IPS-18c (cell line): ENCODE results near the gene CCNY.
"Not testable (repeated sequence)": the region's sequence is repeated elsewhere in the genome, so short reads cannot be mapped to it uniquely, and the experiment has no call there.

ENCODE experiments used
- H3K4me3 ChIP-seq: 2 replicates; pipeline ENCODE4 v1.7.0; 2013; ENCODE audit warnings: low read depth, mild to moderate bottlenecking, low read length, moderate library complexity; ENCODE audit not compliant: insufficient read depth
- H3K9me3 ChIP-seq: one replicate; pipeline ENCODE4 v1.6.1; 2013; ENCODE audit warnings: mild to moderate bottlenecking, low read length, moderate library complexity; ENCODE audit not compliant: control insufficient read depth, insufficient read depth

CCNY gene

DNA sequence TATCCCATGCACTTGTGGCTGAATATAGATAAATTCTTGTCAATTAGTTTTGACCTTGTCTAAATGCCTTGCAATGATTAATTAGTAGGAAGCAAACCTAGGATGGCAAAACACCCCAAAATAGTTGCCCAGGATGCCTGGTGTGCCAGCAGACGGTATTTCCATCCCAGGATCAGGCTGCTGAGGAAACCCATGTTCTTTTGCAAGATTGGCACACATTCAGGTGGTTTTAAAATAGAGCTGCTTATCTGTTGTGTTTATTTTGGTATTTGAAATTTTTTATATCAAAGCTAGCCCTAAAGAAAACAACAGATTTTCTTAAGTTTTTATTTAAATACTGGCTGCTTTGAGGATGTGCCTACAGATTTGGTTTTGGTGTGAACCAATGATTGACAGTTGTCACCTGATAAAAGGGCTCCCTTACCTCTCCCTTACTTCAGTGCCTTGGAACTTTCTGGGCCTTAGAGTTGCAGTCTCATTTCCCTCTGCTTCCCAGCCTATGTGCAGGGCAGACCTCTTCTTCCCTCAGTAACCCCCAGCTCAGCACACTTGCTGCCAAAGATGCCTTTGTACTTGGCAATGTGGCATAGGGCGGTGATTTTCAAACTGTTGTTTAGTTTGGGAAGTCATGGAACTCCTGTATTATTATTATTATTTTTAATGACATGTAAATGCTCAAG, 54.0 kb downstream of the CCNY start:
- Histone ChIP-seq H3K4me3 (no peak overlapping the region), H3K9me3 (peaks cover 2% of the 10 kb centered on the region)

DNA sequence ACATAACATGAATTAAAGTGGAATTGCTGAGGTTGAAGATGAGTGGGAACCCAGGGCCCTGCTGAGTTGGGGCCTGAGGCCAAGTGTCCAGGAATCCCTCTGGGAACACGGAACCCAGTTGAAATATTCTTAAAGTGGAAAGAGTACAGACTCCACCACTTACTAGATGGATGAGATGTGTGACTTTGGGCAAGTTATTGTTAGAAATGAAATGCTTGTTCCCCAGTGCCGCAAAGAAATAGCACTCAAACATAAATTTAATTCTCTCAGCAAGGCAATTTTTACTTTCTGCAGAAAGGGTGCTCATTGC, 54.5 kb downstream of the CCNY start:
- peaks cover 2% of the 10 kb centered on the region for H3K9me3 ChIP-seq
- H3K4me3 ChIP-seq: no peak overlapping the region

DNA sequence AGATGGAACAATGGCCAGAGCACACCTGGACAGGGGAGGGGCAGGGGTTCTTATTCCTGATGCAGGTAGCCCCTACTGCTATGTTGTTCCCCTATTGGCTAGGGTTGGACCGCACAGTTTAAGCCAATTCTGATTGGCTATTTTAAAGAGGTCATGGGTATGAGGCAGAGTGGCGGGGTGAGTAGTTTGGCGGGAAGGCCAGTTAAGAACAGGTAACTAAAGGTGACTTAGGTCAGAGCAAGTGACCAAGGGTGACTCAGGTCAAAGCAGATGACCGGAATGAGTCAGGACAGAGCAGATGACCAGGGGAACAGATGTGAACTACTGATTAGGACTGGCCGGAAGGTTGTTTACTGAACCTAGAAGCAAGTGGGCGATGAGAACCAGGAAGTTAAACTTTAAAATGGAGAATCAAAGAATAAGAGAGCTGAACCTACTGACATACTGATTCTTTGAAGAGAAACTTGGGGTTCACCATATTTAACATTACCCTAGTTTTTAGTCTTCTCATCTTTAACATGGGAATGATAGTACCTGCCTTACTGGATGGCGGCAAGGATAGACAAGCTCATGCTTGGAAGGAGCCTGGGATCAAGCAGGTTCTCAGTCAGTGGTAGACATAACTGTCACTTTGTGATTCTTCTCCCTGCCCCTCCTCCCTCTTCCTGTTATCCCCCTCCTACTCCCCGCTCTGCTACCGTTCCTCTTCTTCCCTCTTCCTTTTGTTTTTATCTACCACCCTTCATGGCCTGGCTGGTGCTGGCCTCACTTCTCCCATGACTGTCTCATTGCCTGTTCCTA, 55.0 kb downstream of the CCNY start:
- H3K4me3 ChIP-seq: no peak overlapping the region
- H3K9me3 ChIP-seq: peaks cover 2% of the 10 kb centered on the region

DNA sequence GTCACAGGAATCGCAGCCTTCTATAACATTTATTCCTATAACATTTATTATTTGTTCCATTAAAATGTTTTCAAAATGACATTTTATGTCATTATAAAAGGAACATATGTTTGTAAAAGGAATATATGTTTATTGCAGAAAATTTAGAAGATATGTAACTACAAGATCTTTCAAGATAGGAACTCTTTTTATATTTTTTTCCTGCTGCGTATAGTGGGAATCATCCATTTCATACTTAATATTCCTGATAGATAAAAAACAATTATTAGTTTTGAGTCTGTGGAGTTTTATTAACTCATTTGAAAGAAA, 55.6 kb downstream of the CCNY start:
- peaks cover 2% of the 10 kb centered on the region for H3K9me3 ChIP-seq
- H3K4me3 ChIP-seq: no peak overlapping the region

DNA sequence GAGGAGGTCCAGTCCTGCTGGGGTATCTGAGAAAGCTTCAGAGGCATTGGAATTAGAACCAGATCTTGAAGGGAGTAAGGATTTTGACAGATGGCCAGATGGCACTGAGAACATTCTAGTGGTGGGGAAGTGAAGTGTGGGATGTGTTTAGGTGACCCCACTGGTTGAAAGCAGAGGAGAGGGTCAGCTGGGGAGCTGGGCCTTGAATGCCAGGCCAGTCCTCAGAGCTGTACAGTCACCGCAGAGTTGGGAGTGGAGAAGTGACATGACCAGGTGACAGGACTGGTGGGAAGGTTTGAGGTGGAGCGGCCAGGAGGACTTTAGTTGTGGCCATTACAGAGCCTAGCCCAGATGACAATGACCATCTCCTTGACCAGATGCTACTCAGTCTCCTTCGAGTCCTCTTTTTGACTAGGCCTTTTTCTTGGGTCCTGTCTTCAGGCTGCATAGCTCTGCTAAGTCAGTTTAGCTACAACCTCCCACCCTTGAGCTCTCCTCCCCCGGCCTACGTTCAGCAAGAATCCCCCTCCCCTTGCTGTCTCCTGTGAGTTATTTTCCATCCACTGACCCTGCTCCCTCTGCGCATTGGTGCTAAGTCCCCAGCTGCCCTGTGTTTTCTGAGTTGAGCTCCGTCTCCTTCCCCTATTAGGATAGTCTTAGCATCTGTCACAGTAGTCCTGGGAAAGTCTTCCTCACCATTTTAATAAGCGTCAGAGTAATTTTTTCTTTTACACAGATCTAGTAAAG, 56.3 kb downstream of the CCNY start:
- Histone ChIP-seq H3K9me3 (peaks cover 2% of the 10 kb centered on the region), H3K4me3 (no peak overlapping the region)

DNA sequence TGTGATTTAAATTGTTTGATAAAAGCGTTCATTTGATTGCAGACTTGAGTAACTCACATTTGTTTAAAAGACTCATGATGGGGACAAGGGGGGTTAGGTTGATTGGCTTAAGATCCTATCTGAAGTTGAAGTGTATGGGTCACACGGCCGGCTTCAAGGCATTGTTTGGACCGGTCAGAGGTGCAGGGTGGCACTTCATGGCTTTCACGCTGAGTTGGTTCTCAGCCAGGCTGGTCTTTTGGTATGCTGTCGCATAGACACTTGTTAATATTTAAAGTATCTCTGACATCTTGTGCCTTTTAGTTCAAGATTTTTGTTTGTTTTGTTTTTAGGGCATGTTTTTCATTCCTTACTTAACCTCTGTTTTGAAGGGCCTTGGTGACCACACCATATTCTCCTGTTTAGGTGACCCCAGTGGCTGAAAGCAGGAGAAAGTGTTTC, 58.1 kb downstream of the CCNY start:
- Histone ChIP-seq H3K4me3 (no peak overlapping the region), H3K9me3 (no peaks in the 10 kb centered on the region)

DNA sequence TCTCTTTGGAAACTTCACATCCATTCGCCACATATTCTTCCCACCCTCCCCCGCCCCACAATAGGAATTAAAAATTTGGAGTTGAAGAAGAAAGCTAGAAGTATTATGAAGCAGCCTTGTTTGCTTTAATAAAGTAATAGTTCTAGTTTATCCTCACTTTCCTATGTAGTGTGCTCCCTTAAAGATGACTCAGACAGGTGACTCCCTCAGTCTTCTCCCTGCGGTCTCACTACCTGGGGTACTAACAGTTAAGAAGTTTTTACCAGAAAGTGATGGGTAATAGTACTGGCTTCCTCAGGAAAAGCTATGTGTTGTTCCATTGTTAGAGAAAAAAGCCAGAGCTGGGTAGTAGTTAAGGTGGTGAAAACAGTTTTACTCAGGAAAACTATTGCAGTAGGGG, 58.6 kb downstream of the CCNY start:
- H3K9me3 ChIP-seq: no peaks in the 10 kb centered on the region
- no peak overlapping the region for H3K4me3 ChIP-seq

DNA sequence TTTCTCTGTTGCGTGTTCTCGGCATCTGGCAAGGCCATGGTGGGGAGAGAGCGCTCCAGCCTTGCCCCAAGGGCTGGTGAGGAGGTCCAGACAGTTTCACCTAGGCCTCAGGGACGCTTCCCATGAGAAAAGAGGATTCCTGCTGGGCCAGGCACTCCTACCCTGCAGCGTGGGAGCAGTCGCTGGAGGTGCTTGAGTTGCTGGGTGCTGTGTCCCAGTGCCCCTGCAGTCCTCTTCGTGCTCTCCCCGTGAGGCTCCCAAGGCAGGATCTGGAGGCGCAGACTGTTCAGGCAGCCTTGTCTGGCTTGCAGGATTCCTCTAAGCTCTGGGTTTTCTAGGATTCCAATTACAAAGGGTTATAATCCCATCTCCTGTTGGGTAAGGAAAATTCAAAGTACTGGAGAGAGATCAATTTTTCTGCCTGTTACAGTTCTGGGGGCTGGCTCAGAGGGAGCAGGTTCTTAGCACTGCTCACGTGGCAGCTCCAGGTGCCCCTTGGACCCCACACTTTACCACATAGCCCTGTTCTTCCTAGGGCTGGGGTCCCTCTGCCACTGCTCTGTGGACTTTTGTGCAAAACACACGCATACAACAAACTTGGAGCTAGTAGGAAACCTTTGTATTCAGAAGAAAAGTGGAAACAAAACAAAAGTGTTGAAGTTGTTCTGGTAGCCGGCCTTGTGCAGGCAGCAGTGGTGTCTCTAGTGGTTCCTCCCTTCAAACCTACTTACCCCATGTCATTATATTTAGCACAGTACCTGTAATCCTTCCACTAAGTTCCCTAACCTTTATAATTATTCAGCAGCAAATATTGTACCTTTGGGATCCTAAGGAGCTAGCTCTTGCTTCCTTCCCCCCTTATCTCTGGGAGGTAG, 60.5 kb downstream of the CCNY start:
- Histone ChIP-seq H3K4me3 (no peak overlapping the region), H3K9me3 (no peaks in the 10 kb centered on the region)

DNA sequence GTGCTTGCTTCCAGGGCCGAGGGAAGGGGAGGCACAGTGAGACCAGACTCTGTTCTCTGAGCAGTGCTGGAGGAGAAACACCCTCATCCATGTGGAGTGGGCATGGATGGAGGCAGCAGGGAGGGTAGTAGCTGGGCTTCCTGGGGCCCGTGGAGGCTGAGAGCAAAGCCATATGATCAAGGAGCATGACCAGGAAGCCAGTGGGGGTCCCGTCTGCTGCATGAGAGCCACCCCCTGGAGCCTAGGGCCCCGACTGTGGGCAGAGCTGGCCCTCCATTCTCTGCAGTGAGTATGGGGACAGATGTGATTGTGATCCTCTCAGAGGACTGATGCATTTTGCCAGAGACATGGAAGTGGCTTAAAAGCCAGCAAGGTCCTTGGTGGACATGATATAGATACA, 61.6 kb downstream of the CCNY start:
- no peaks in the 10 kb centered on the region for H3K9me3 ChIP-seq
- no peak overlapping the region for H3K4me3 ChIP-seq

DNA sequence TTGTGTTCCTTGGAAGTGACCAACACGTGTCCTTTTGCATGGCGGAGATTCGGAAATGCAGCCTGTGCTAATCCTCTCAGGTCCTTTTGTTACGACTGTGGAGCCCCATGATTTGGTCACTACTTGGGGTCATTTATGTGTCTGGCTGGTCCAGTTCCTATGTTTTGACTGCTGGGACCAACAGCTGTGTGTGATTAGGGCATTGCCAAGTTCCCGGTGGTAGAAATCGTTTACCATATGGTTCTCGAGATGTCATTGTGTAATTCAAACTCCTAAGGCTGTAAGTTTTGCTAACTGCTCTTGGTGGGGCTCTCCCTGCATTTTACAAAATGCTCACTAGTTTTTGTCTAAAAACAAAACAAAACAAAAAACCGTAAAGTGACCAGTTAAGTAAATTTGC, 62.0 kb downstream of the CCNY start:
- H3K4me3 ChIP-seq: no peak overlapping the region
- H3K9me3 ChIP-seq: no peaks in the 10 kb centered on the region

DNA sequence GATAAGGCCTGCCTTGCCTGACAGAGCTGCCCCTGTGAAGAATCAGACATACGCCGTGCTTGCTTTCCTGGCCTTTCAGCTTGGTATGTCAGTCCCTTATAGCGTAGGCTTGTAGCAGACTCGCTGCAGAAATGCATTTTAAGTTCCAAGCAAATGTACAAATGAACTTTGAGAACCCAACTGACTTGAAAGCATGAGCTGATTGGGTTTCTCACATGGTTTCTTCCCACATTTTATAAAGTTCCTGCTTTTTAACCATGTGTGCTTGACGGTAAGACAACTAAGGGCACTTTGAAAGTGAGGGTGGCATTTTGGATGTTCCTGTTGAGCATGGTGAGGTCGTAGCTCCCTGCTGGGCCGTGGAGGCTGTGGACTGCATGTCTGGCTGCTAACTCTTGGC, 62.6 kb downstream of the CCNY start:
- Histone ChIP-seq H3K4me3 (no peak overlapping the region), H3K9me3 (no peaks in the 10 kb centered on the region)

DNA sequence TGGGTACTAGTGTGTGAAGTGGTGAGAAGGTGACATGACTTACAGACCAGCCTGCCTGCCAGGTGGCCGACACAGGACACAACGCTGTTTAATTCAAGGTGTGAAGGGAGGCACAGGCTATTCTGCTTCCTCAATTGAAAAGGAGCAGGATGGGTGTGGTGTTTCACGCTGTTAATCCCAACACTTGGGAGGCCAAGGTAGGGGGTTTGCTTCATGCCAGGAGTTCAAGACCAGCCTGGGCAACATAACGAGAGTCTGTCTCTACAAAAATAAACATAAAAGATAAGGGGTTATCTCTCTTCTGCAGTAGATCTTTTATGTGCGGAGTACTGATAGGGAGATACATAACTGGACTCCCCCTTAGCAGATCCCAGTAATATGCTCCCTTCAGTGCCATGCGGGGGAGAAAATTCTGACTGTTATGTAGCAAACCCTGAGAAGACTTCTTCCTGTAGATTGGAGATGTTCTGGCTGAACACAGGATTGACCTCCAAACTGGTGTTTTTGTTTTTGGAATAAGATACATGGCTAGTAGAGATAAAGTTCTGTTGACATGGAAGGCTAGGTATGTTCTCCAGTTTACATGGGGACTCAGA, 63.2 kb downstream of the CCNY start:
- no peak overlapping the region for H3K4me3 ChIP-seq
- H3K9me3 ChIP-seq: no peaks in the 10 kb centered on the region

DNA sequence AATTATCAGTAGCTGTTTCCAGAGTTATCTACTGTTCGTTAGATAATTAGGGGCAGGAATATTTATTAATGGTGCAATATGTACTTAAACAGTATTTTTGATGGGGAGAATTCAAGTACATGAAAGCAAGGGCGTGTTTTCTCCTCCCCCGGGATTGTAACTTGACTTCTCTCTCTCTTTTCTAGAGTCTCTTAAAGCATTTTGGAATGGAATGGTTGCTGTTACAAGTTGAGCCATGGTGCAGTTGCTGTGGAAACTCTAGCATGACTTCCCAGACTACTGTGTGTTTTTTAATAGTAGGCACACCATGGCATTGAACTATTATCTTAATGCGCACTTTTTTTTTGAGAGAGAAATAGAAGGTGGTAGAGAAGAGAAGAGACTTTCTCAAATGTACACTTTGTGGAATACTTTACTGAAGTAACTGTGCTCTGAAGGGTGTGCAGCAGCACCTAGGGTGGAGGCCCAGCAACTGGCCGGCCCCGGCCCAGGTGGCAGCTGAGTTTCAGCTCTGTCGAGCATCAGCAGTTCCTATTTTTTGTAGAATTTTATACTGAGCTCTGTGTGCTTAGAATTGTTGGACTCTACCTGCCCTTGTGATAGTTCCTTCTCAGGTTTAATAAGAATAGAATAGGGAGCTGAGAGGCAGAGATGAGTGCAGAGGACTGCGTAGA, 64.4 kb downstream of the CCNY start:
- peaks cover 4% of the 10 kb centered on the region for H3K9me3 ChIP-seq
- no peak overlapping the region for H3K4me3 ChIP-seq

DNA sequence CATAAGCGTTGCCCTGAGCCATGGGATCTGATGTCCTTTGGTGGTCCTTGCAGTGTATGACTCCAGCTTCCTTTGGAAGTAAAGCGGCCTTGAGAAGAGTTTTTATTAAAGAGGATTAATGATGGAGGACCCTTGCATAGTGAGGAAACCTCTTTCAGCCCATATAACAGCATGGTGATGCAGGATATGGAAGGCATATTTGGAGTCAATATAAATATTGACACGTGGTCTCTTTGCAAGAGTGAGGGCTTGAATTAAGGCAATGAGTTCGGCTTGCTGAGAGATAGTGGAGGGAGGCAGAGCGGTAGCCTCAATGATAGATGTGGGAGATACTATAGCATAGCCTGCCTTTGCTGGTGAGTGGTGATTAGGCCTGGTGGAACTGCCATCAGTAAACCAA, 67.2 kb downstream of the CCNY start:
- not testable (repeated sequence) for H3K9me3 ChIP-seq, H3K4me3 ChIP-seq

DNA sequence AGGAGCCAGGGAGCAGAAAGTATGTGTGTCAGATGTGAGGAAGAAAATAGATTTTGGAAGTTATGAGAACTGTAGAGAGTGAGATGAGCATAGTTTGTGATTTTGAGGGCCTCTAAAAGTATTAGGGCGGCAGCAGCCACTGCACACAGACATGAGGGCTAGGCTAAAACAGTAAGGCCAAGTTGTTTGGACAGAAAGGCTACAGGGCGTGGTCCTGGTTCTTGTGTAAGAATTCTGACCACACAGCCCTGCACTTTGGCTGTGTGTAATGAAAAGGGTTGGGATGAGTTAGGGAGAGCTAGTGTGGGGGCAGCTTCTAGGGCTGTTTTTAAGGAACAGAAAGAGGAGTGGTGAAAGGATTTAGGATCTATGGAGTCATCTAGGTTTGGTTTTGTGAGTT, 67.8 kb downstream of the CCNY start:
- not testable (repeated sequence) for H3K4me3 ChIP-seq, H3K9me3 ChIP-seq

DNA sequence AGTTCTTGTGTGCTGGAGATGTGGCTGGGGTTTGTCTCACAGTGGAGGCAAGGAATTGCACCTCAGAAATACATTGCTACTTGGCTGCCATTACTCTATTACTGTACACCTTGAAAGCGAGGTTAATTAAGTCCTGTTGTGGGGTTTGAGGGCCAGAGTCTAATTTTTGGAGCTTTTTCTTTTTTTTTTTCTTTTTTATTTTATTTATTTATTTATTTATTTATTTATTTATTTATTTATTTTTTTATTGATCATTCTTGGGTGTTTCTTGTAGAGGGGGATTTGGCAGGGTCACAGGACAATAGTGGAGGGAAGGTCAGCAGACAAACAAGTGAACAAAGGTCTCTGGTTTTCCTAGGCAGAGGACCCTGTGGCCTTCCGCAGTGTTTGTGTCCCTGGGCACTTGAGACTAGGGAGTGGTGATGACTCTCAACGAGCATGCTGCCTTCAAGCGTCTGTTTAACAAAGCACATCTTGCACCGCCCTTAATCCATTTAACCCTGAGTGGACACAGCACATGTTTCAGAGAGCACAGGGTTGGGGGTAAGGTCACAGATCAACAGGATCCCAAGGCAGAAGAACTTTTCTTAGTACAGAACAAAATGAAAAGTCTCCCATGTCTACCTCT, 69.8 kb downstream of the CCNY start:
- not testable (repeated sequence) for H3K4me3 ChIP-seq, H3K9me3 ChIP-seq
